ENCODE data around the gene RPL23.

- no peak for TF ChIP-seq NFRKB (IDR thresholded peaks at IDR 0.05)
- TF ChIP-seq HDGF (IDR thresholded peaks at IDR 0.05; ENCODE audit: borderline replicate concordance) = no peak
- no peak for TF ChIP-seq SUZ12 (IDR thresholded peaks at IDR 0.05)
- TF ChIP-seq FOXM1 (IDR thresholded peaks at IDR 0.05; ENCODE audit: borderline replicate concordance) = no peak
- TF ChIP-seq ELF4 (IDR thresholded peaks at IDR 0.05) = no peak
- TF ChIP-seq, protein P1, sequence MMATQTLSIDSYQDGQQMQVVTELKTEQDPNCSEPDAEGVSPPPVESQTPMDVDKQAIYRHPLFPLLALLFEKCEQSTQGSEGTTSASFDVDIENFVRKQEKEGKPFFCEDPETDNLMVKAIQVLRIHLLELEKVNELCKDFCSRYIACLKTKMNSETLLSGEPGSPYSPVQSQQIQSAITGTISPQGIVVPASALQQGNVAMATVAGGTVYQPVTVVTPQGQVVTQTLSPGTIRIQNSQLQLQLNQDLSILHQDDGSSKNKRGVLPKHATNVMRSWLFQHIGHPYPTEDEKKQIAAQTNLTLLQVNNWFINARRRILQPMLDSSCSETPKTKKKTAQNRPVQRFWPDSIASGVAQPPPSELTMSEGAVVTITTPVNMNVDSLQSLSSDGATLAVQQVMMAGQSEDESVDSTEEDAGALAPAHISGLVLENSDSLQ (IDR thresholded peaks at IDR 0.05) = no peak
- TF ChIP-seq SP1 (IDR thresholded peaks at IDR 0.05) = no peak
- TF ChIP-seq FOXA1 (IDR thresholded peaks at IDR 0.05) = no peak
Measured at GRCh38 chr17:38844261-38844757, 9.2 kb downstream of the RPL23 start.

All from HEK293T (cell line).